Measurements from ENCODE around the gene CLEC18C.
"Not testable (repeated sequence)": the region's sequence is repeated elsewhere in the genome, so short reads cannot be mapped to it uniquely, and the experiment has no call there.

- not testable (repeated sequence) for TF ChIP-seq EZH2 (IDR thresholded peaks at IDR 0.05; ENCODE audit: borderline replicate concordance, low read depth, low read length, poor library complexity, severe bottlenecking); CTCF (conservative IDR thresholded peaks at IDR 0.05; ENCODE audit: low read depth, low read length)
Measured at GRCh38 chr16:70135796-70136195, 37.8 kb upstream of the CLEC18C start.
